Measurements from ENCODE around the gene CLEC2D. TPM values are rescaled to one million over a fixed set of nuclear protein-coding genes. Genes with fewer than 3 reads are reported as not detected.
"Not testable (repeated sequence)": the region's sequence is repeated elsewhere in the genome, so short reads cannot be mapped to it uniquely, and the experiment has no call there.

The CLEC2D gene
- total and polyA plus RNA-seq, 11 donors: 1.1 to 18.7 (median 1.6) TPM

- H3K36me3 ChIP-seq: no peaks in the 10 kb centered on the region
- no peak overlapping the region for H3K27ac ChIP-seq
- DNase-seq (no peak), ATAC-seq (no peak)
- H3K4me3 ChIP-seq: no peak overlapping the region
- intact Hi-C loops (cut with DNase I): no loop called here
- no peaks in the 10 kb centered on the region for H3K9me3 ChIP-seq
- peaks cover 0 to 26% (median 0%) of the 10 kb centered on the region in 12 donors for H3K4me1 ChIP-seq
- no peak for TF ChIP-seq POLR2A (IDR thresholded peaks at IDR 0.05)
- TF ChIP-seq, protein P1, sequence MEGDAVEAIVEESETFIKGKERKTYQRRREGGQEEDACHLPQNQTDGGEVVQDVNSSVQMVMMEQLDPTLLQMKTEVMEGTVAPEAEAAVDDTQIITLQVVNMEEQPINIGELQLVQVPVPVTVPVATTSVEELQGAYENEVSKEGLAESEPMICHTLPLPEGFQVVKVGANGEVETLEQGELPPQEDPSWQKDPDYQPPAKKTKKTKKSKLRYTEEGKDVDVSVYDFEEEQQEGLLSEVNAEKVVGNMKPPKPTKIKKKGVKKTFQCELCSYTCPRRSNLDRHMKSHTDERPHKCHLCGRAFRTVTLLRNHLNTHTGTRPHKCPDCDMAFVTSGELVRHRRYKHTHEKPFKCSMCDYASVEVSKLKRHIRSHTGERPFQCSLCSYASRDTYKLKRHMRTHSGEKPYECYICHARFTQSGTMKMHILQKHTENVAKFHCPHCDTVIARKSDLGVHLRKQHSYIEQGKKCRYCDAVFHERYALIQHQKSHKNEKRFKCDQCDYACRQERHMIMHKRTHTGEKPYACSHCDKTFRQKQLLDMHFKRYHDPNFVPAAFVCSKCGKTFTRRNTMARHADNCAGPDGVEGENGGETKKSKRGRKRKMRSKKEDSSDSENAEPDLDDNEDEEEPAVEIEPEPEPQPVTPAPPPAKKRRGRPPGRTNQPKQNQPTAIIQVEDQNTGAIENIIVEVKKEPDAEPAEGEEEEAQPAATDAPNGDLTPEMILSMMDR (IDR thresholded peaks at IDR 0.05): no peak
- no peaks in the 10 kb centered on the region for H3K27me3 ChIP-seq
- WGBS, 4 donors: 88 to 97% (median 92%) methylated on average over 3 of the region's 3 CpGs
Measured at GRCh38 chr12:9710584-9711375, 41.3 kb downstream of the CLEC2D start.

DNA sequence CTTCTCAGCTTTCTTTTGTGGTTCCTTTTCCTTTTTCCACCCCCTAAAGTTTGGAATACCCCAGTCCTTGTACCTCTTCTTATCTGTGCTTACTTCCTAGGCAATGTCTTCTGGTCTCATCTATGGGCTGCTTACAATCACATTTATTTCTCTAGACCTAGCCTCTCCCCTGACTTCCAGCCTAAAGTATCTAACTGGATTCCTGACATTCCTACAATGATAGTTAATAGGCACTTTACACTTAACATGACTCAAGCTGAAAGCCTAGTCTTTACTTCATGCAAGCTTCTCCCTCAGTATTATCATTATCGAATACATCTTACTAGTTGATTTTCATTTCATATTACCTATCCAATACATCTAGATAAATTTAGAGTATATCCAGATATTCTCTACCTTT is 42.2 kb downstream of the CLEC2D start:
- DNase-seq (no peak), ATAC-seq (no peak)
- intact Hi-C loops (cut with DNase I): no loop called here
- Histone ChIP-seq H3K4me3 (no peak overlapping the region), H3K9me3 (no peaks in the 10 kb centered on the region), H3K27me3 (no peaks in the 10 kb centered on the region), H3K27ac (no peak overlapping the region), H3K36me3 (no peaks in the 10 kb centered on the region), H3K4me1 (peaks cover 0 to 17% (median 0%) of the 10 kb centered on the region in 12 donors)
- WGBS, 4 donors: 51 to 67% (median 62%) methylated on average over 1 of the region's 1 CpG
- TF ChIP-seq, protein P1 (IDR thresholded peaks at IDR 0.05): no peak
- no peak for TF ChIP-seq POLR2A (IDR thresholded peaks at IDR 0.05)

DNA sequence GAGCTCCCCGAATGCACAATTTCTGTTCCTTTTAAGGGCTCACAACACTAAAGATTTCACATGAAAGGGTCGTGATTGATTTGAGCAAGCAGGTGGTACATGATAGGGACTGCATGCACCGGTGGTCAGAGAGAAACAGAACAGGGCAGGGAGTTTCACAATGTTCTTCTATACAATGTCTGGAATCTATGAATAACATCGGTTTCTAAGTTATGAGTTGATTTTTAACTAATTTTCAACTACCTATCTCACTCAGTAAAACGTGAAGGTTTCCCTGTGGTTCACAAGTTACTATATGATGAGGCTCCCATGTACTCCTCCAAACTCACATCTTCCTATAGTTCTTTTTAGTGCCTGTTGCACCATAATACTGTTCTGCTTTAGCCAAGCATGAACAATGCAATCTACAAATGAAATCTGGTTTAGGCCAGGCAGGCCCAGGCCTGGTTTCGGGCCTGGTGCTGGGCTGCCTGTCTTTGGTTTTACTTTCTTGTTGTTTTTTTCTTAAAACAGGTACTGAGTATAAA is 43.6 kb downstream of the CLEC2D start:
- H3K27me3 ChIP-seq; ATAC-seq; H3K4me1 ChIP-seq; intact Hi-C loops (cut with DNase I); H3K4me3 ChIP-seq; H3K27ac ChIP-seq; H3K9me3 ChIP-seq; DNase-seq; H3K36me3 ChIP-seq: not testable (repeated sequence)
- 77 to 86% (median 79%) methylated on average over 6 of the region's 6 CpGs for WGBS, 4 donors

DNA sequence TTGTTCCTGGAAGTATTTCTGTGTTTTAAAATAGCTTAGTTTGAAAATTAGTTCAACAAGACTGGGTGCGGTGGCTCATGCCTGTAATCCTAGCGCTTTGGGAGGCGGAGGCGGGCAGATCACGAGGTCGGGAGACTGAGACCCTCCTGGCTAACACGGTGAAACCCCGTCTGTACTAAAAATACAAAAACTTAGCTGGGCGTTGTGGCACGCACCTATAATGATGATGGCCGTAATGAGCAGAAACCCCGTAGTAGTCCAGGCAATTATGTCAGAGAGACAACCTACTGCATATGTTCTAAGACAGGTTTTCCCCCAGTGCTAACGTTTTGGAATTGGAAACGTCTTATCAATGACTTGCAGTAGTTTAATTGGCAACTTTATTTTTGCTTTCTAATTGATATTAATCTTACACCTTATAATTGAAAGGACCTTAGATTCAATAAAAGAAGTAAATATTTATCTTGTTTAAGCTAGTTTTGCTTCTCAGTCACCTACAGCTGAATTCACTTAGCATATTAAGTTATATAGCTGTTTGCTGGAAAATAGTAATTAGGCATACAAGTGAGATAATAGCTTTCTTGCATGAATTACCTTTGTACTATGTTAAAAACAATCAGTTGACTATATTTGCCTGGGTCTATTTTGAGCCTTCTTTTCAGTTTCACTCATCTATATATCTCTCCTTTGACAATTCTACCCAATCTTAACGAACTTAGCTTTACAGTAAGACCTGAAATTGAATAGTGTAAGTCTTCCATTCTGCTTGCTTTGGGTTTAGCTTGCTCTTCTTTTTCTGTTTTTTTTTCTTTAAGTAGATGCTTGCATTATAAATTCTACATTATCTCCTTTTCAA is 47.8 kb downstream of the CLEC2D start:
- Histone ChIP-seq H3K27me3 (peaks cover 0 to 4% (median 0%) of the 10 kb centered on the region in 9 donors), H3K27ac (no peak overlapping the region), H3K9me3 (no peaks in the 10 kb centered on the region), H3K36me3 (no peaks in the 10 kb centered on the region), H3K4me1 (peaks cover 0 to 13% (median 0%) of the 10 kb centered on the region in 12 donors), H3K4me3 (no peak overlapping the region)
- DNase-seq (no peak), ATAC-seq (no peak)
- 87 to 95% (median 92%) methylated on average over 15 of the region's 15 CpGs for WGBS, 4 donors
- no peak for TF ChIP-seq POLR2A (IDR thresholded peaks at IDR 0.05)
- TF ChIP-seq, protein P1 (IDR thresholded peaks at IDR 0.05): no peak
- intact Hi-C loops (cut with DNase I): no loop called here
